Stimulated activated CD8-positive, alpha-beta memory T cell treated with anti-CD3 and anti-CD28 coated beads, Interleukin-12 subunit alpha, Interleukin-12 subunit beta, amount 100 ng/mL, for 1 hour (primary cell): Measurements from ENCODE around the gene SATB1.

Experiments
- DNase-seq: peaks from one replicate; pipeline ENCODE4 v3.0.0-alpha.2; 2020; ENCODE audit warnings: low read depth

The SATB1 gene

GRCh38 chr3:18401300-18401961 lies 23.7 kb downstream of the SATB1 start:
- no peak for DNase-seq

GRCh38 chr3:18398448-18398847 lies 26.7 kb downstream of the SATB1 start:
- DNase-seq, result no peak

- no peak for DNase-seq
These were observed 28.7 kb downstream of the SATB1 start for GRCh38 chr3:18396428-18396827.

- DNase-seq, result no peak
These were observed 30.6 kb downstream of the SATB1 start for GRCh38 chr3:18394384-18394995.

GRCh38 chr3:18393906-18394305 lies 31.2 kb downstream of the SATB1 start:
- DNase-seq, result no peak

- DNase-seq, result no peak
These were observed 35.0 kb downstream of the SATB1 start for GRCh38 chr3:18390024-18390660.

GRCh38 chr3:18389108-18389733 lies 35.9 kb downstream of the SATB1 start:
- peak; percentile 13 for DNase-seq

- DNase-seq, result no peak
These were observed 38.8 kb downstream of the SATB1 start for GRCh38 chr3:18386274-18386890.

- no peak for DNase-seq
These were observed 39.4 kb downstream of the SATB1 start for GRCh38 chr3:18385706-18386105.

- no peak for DNase-seq
These were observed 42.3 kb downstream of the SATB1 start for GRCh38 chr3:18382760-18383369.

- no peak for DNase-seq
These were observed 45.5 kb downstream of the SATB1 start for GRCh38 chr3:18379647-18380046.

- no peak for DNase-seq
These were observed 46.9 kb downstream of the SATB1 start for GRCh38 chr3:18378218-18378617.

- no peak for DNase-seq
These were observed 48.5 kb downstream of the SATB1 start for GRCh38 chr3:18376682-18377081.

GRCh38 chr3:18372786-18373405 lies 52.2 kb downstream of the SATB1 start:
- no peak for DNase-seq

- no peak for DNase-seq
These were observed 54.5 kb downstream of the SATB1 start for GRCh38 chr3:18370672-18371071.

- DNase-seq, result no peak
These were observed 55.5 kb downstream of the SATB1 start for GRCh38 chr3:18369551-18370185.

GRCh38 chr3:18366258-18366657 lies 58.9 kb downstream of the SATB1 start:
- DNase-seq, result no peak

GRCh38 chr3:18363338-18363737 lies 61.8 kb downstream of the SATB1 start:
- no peak for DNase-seq

- no peak for DNase-seq
These were observed 67.4 kb downstream of the SATB1 start for GRCh38 chr3:18357747-18358146.

GRCh38 chr3:18355832-18356231 lies 69.3 kb downstream of the SATB1 start:
- DNase-seq, result no peak

- no peak for DNase-seq
These were observed 70.4 kb downstream of the SATB1 start for GRCh38 chr3:18354701-18355100.
